ENCODE results near the gene ACTR3C. TPM values are rescaled to one million over a fixed set of nuclear protein-coding genes. Genes with fewer than 3 reads are reported as not detected.

Gene ACTR3C
- total and polyA plus RNA-seq, 2 experiments from 2014 or later = 1.5 to 2.4 TPM

DNA sequence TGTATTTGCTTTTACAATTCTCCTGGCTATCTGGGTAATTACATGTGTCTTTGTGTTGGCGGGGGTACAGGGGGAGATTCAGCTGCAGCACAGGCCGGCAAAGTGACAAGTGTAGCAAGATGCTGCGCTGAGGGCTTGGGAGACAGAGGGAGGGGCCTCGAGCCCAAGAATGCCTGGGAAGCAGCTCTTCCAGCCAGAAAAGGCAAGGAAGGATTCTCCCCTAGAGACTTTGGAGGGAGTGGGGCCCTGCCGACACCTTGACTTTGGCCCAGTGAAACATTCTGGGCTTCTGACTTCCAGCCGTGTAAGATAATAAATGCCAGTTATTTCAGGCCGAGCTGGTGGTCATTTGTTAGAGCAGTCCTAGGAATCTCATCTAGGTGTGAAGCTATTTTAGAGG is 38.1 kb upstream of the ACTR3C start:
- Histone ChIP-seq H3K36me3 (no peaks in the 10 kb centered on the region), H3K4me1 (ENCODE audit: low read depth) (peaks cover 34% of the 10 kb centered on the region), H3K9me3 (ENCODE audit: low read depth) (no peaks in the 10 kb centered on the region), H3K27ac (peak overlapping the region; percentile 98), H3K4me3 (no peak overlapping the region), H3K27me3 (no peaks in the 10 kb centered on the region)
- DNase-seq (ENCODE audit: low read depth in 1 of 2, low spot score in 1 of 2) = no peak
- TF ChIP-seq, protein P1, sequence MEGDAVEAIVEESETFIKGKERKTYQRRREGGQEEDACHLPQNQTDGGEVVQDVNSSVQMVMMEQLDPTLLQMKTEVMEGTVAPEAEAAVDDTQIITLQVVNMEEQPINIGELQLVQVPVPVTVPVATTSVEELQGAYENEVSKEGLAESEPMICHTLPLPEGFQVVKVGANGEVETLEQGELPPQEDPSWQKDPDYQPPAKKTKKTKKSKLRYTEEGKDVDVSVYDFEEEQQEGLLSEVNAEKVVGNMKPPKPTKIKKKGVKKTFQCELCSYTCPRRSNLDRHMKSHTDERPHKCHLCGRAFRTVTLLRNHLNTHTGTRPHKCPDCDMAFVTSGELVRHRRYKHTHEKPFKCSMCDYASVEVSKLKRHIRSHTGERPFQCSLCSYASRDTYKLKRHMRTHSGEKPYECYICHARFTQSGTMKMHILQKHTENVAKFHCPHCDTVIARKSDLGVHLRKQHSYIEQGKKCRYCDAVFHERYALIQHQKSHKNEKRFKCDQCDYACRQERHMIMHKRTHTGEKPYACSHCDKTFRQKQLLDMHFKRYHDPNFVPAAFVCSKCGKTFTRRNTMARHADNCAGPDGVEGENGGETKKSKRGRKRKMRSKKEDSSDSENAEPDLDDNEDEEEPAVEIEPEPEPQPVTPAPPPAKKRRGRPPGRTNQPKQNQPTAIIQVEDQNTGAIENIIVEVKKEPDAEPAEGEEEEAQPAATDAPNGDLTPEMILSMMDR (IDR thresholded peaks at IDR 0.05; ENCODE audit: low read depth, low read length) = no peak

GRCh38 chr7:150360363-150361058 is 37.2 kb upstream of the ACTR3C start:
- Histone ChIP-seq H3K27me3 (no peaks in the 10 kb centered on the region), H3K4me3 (no peak overlapping the region), H3K4me1 (ENCODE audit: low read depth) (peaks cover 34% of the 10 kb centered on the region), H3K9me3 (ENCODE audit: low read depth) (no peaks in the 10 kb centered on the region), H3K36me3 (no peaks in the 10 kb centered on the region), H3K27ac (peak overlapping the region; percentile 98)
- no peak for DNase-seq (ENCODE audit: low read depth in 1 of 2, low spot score in 1 of 2)
- TF ChIP-seq, protein P1 (IDR thresholded peaks at IDR 0.05; ENCODE audit: low read depth, low read length) = no peak

DNA sequence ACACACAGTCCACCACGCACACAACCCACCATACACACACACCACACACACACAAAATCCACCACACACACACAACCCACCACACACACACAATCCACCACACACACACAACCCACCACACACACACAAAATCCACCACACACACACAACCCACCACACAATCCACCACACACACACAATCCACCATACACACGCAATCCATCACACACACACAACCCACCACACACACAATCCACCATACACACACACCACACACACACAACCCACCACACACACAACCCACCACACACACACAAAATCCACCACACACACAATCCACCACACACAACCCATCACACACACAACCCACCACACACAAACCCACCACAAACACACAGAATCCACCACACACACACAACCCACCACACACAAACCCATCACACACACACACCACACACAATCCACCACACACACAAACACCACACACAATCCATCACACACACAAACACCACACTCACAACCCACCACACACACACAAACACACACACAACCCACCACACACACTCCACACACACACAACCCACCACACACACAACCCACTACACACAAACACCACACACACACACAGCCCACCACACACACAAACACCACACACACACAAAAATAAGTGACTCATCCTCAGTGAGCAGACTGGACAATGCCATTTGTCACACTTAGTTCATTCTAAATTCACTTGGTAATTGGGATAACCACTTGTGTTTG is 36.4 kb upstream of the ACTR3C start:
- no peaks in the 10 kb centered on the region for H3K9me3 ChIP-seq (ENCODE audit: low read depth)

DNA sequence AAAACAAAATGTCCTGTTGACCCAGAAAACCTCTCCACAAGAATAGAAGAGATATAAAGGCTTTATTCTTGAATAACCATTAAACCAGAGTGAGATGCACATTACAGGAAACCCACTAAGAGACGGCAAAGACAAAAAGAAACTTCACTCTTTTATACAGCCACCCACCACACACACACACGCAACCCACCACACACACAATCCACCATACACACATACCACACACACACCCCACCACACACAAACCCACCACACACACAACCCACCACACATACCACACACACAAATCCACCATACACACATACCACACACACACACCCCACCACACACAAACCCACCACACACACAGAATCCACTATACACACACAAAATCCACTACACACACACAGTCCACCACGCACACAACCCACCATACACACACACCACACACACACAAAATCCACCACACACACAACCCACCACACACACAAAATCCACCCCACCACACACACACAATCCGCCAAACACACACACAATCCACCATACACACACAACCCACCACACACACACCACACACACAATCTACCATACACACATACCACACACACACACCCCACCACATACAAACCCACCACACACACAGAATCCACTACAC is 35.8 kb upstream of the ACTR3C start:
- Histone ChIP-seq H3K9me3 (ENCODE audit: low read depth) (no peaks in the 10 kb centered on the region), H3K27me3 (no peaks in the 10 kb centered on the region), H3K4me1 (ENCODE audit: low read depth) (peaks cover 33% of the 10 kb centered on the region), H3K27ac (no peak overlapping the region), H3K36me3 (no peaks in the 10 kb centered on the region), H3K4me3 (no peak overlapping the region)
- DNase-seq (ENCODE audit: low read depth in 1 of 2, low spot score in 1 of 2) = no peak
- TF ChIP-seq, protein P1 (IDR thresholded peaks at IDR 0.05; ENCODE audit: low read depth, low read length) = no peak

More for the DNA sequence above, 36.4 kb upstream of the ACTR3C start:
- Histone ChIP-seq H3K4me3 (no peak overlapping the region), H3K27ac (no peak overlapping the region), H3K36me3 (no peaks in the 10 kb centered on the region), H3K4me1 (ENCODE audit: low read depth) (peaks cover 34% of the 10 kb centered on the region), H3K27me3 (no peaks in the 10 kb centered on the region)
- TF ChIP-seq, protein P1 (IDR thresholded peaks at IDR 0.05; ENCODE audit: low read depth, low read length) = no peak
- no peak for DNase-seq (ENCODE audit: low read depth in 1 of 2, low spot score in 1 of 2)

- H3K4me3 ChIP-seq = no peak overlapping the region
- DNase-seq (ENCODE audit: low read depth in 1 of 2, low spot score in 1 of 2) = no peak
- peaks cover 26% of the 10 kb centered on the region for H3K4me1 ChIP-seq (ENCODE audit: low read depth)
- TF ChIP-seq, protein P1 (IDR thresholded peaks at IDR 0.05; ENCODE audit: low read depth, low read length) = no peak
- H3K27ac ChIP-seq = no peak overlapping the region
- no peaks in the 10 kb centered on the region for H3K9me3 ChIP-seq (ENCODE audit: low read depth)
- no peaks in the 10 kb centered on the region for H3K27me3 ChIP-seq
- no peaks in the 10 kb centered on the region for H3K36me3 ChIP-seq
Measured at GRCh38 chr7:150358433-150358832, 35.1 kb upstream of the ACTR3C start.

Measured in cardiac muscle cell (in vitro differentiated cells and primary cell).